HG03342 (cell line): ENCODE results near the gene FRMPD2.
A peak's percentile ranks its signal among the peaks of the same experiment; 100 is the strongest.

Experiments
- ATAC-seq: cut with Tn5 transposase; IDR thresholded peaks from one replicate; pipeline ENCODE4 v1.9.1; 2021; ENCODE audit warnings: mild to moderate bottlenecking, moderate library complexity; ENCODE audit not compliant: unreplicated experiment

The FRMPD2 gene

DNA sequence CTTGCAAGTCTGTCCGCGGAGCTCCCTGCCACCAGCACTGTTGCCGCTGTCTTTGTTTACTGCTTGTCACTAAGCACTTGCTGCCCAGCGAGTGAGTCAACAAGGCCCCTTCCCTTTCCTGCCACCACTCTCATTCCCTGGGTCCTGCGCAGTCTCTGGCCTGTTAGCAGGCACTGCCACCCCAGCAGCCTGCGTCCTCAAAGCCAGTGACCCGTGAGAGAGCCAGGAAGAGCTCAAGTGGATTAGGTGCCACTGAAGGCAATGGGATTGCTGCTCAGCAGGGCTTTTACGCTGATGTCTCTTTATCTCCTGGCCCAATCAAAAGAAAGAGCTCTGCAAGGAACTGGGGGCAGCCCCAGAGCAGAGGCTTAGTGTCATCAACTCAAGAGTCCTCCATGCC, at the start of gene FRMPD2:
TSS of gene FRMPD2 (minus strand) at position 61 of the 400 bp plus-strand sequence. CDS start 129 bp downstream, outside the sequence.
- ATAC-seq, result no peak

GRCh38 chr10:48322017-48322416, 47.5 kb upstream of the FRMPD2 start:
- ATAC-seq, result no peak

GRCh38 chr10:48317321-48317990, 43.0 kb upstream of the FRMPD2 start:
- ATAC-seq, result no peak

GRCh38 chr10:48316236-48316635, 41.7 kb upstream of the FRMPD2 start:
- no peak for ATAC-seq

DNA sequence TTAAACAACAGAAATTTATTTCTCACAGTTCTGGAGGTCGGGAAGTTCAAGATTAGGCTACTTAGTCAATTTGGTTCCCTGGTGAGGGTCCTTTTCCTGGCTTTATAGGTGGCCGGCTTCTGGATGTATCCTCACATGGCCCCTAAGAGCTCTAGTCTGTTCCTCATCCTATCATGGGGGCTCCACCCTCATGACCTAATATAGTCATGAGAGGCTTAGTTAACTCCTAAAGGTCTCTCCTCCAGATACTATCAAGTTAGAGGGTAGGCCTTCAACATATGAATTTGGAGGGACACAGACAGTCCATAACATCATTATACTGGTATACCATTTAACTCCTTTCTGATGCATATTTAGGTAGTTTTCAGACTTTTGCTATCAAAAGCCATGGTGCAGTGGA, 39.6 kb upstream of the FRMPD2 start:
- no peak for ATAC-seq

DNA sequence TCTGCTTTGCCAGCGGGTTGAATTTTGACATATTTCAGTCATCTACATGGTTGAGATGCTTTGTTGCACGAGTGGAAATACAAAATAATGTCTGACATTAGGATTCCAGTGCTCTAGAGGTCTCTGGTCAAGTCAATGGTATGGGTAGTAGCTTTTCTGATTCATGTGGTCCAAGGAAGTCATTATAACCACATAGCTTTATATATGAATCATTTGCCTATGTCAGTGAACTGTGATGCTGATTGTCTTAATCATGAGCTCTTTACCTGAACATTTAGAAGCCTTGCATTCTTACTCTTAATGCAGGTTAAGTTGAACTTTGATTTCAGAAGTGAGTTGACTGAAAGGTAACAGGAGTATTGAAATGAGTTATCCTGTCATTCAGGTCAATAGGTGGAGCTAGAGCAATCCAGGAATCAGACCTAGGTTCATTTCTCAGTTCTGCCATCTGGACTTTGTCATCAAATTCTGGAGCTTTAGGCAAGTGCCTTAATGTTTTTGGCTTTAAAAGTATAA, 35.3 kb upstream of the FRMPD2 start:
- no peak for ATAC-seq

DNA sequence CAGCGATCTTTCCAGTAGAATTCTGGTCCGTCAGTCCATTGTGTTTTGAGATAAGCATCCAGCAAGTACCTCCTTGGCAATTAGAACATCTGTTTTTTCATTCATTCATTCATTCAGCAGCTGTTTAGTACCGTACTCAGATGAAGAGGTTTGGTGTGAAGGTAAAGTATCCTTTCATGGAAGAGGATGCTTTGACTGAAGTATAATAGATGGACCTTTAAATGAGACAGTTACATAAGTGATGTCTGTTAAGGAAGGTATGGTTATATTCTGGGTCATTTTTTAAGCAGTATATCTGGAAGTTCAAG, 33.2 kb upstream of the FRMPD2 start:
- no peak for ATAC-seq

DNA sequence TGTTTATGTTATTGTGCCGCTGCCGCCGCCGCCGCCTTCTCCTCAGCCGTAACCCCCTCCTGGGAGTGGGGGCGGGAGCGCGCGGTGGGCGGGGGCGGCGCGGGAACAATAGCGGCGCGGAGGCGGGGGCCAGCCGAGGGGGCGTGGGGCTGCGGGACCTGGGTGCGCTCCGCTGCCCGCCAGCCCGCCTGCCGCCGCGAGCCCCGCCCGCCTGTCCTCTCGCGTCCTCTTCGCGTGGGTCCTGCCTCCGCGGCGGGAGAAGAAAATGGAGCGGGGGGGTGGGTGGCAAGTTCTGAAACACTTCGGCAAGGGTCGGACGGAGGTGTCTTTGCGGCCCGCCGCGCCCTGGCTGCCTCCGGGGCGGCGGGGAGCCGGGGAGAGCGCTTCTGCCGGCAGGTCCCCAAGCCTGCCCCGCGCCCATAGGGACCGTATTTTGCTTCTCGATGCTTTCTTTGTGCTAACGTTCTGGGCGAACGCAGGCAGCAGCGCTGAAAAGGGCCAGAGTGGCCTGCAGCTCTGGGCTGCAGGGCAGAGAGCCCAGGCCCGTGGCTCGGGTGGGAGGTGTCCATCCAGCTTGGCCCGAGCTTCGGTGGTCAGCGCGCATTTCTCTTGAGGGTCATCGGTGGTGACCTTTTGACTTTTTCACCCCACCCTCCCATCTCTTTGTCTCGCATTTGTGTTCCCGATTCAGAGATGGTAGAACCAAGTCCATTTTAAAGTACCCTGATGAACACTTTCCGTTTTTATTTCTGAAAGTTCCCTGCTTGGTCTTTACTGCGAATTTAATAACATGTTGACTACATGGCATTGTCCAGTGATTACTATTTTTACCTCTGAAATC, 32.6 kb upstream of the FRMPD2 start:
- ATAC-seq, result peak; percentile 38

GRCh38 chr10:48306265-48306869, 31.9 kb upstream of the FRMPD2 start, which contains the start of gene MAPK8:
MAPK8 (plus strand) TSS chr10:48306677; CDS start chr10:48401661, 94,984 bp downstream.
- peak; percentile 84 for ATAC-seq

DNA sequence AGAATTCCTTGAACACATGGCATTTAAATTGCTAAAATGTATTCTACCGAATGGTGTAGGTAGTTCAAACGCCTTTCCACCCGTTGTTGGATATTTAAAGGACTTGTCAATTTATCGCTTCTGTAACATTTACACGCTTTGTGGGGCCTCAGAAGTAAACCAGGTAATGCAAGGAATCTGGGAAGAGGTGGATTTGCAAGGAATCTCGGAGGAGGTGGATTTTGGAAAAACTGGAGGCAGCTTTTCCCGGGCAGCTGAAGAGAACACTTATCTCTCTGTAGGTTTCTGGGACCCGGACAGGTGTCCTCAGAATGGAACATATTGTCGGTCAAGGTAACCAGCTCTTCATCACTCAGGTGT, 31.4 kb upstream of the FRMPD2 start:
- ATAC-seq, result no peak

GRCh38 chr10:48302515-48303476, 28.3 kb upstream of the FRMPD2 start:
- no peak for ATAC-seq

GRCh38 chr10:48300556-48300955, 26.1 kb upstream of the FRMPD2 start:
- ATAC-seq, result no peak

GRCh38 chr10:48299692-48300091, 25.2 kb upstream of the FRMPD2 start:
- ATAC-seq, result no peak

GRCh38 chr10:48299066-48299465, 24.6 kb upstream of the FRMPD2 start:
- no peak for ATAC-seq

DNA sequence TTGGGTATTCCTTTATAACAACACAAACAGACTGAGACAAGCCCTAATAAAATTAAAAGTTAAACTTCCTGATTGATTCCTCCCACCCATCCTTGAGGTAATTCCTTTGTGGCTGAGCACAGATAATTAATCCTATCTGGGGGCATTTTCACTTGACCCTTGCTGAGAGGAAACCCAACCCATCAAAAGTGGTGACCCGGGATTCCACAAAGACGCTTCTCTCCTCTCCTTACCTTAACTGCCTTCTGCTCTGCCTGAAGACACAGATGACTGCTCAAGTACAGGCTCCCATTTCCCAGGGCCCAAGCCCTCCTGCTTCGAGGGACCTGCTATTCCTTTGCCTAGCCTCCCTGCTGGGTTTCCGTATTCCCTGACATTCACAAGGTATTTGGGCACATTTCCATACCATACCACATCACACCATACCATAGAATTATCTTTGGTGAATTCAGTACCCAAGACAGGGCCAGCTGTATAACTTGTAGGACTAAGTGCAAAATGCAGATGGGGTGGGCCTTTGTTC, 22.1 kb upstream of the FRMPD2 start:
- no peak for ATAC-seq

- ATAC-seq, result no peak
These were observed 19.9 kb upstream of the FRMPD2 start for GRCh38 chr10:48294431-48294830.

DNA sequence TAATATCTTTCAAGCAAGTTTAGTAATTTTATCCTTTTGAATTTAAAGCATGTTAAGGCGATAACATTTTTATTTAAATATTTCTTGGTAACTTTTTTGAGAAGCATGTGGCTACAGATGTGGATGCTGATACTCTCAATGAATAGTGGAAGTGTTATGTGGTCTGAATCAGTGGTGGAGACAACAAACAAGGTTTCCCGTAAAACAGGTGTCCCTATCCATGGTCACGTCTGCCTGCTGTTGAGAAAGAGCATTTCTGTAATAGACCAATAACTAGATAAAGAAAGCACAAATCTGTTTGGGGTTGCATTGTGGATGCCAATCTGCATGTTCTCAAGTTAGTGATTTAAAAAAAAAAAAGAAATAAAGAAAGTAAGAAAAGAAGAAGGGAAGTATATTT, 18.1 kb upstream of the FRMPD2 start:
- ATAC-seq, result no peak

GRCh38 chr10:48291190-48291589, 16.7 kb upstream of the FRMPD2 start:
- no peak for ATAC-seq

DNA sequence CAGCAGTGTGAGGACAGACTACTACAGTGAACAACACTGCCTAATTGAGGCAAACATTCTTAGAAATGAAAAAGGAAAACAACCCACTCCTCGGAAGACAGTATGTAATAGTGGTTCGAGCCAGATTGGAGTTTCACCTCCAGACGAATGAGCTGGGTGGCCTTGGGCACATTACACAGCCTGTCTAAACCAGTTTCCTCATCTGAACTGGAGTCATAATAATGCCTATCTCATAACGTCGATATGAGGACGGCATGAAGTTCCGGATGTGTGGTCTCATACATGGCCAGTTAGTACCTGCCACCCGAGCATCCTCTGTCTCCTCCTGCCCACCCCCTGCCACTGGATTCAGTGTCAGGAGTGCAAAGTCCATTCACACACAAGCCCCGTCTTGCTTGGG, 15.8 kb upstream of the FRMPD2 start:
- no peak for ATAC-seq

DNA sequence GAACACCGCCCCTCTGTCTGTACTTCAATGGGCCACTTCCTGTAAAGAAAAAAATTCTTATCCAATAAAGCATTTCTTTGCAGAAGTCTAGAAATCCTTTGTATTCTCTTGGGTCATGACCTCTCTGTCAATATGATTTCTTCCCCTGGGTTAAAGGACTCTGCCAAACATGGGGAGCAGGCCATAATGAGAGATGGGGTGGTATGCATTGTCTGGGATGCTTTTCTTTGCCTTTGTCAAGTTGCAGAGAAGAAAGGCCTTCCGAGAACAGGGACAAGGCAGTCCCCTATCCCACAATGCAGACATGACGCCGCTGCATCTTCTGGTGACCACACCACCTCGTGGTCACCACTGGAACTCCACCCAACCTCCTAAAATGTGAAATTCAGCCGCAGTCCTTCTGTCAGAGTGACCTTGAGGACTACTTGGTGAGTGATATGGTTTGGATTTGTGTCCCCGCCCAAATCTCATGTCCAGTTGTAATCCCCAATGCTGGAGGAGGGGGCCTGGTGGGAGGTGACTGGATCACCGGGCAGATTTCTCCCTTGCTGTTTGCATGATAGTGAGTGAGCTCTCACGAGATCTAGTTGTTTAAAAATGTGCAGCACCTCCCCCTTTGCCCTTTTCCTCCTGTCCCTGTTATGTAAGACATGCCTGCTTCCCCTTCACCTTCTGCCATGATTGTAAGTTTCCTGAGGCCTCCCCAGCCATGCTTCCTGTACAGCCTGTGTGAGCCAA, 15.2 kb upstream of the FRMPD2 start:
- peak; percentile 55 for ATAC-seq
